Neural cell (in vitro differentiated cells): ENCODE data around the gene RADIL. TPM values are rescaled to one million over a fixed set of nuclear protein-coding genes. Genes with fewer than 3 reads are reported as not detected.

ENCODE experiments used
- H2AFZ ChIP-seq: fragments of 200-600, 300-800 bp; sonication (generic), shearing (Covaris generic); 2 replicates; pipeline ENCODE4 v1.6.0; 2014; ENCODE audit warnings: low read depth, mild to moderate bottlenecking, antibody characterized with exemption, low read length, moderate library complexity
- H3F3A ChIP-seq: fragments of 200-600 bp; shearing (Covaris generic); 2 replicates; pipeline ENCODE4 v1.6.1; 2016; ENCODE audit warnings: mild to moderate bottlenecking, moderate library complexity, mixed read lengths, antibody characterized with exemption, low read length; ENCODE audit not compliant: insufficient read depth, poor library complexity, severe bottlenecking
- H3K27ac ChIP-seq: fragments of 200-600, 300-800 bp; sonication (generic), shearing (Covaris generic); 2 replicates; pipeline ENCODE4 v1.5.1; 2014; ENCODE audit warnings: mild to moderate bottlenecking, low read length, moderate library complexity
- H3K27me3 ChIP-seq: fragments of 300-800, 200-600 bp; sonication (generic), shearing (Covaris generic); 2 replicates; pipeline ENCODE4 v1.6.0; 2014; ENCODE audit warnings: mild to moderate bottlenecking, low read depth, low read length, moderate library complexity; ENCODE audit not compliant: insufficient read depth
- H3K36me3 ChIP-seq: fragments of 300-800, 200-600 bp; sonication (generic), shearing (Covaris generic); 2 replicates; pipeline ENCODE4 v1.5.1; 2014; ENCODE audit warnings: mild to moderate bottlenecking, antibody characterized with exemption, low read length, moderate library complexity; ENCODE audit not compliant: insufficient read depth
- H3K4me2 ChIP-seq: fragments of 300-800, 200-600 bp; sonication (generic), shearing (Covaris generic); 2 replicates; pipeline ENCODE4 v1.6.0; 2014; ENCODE audit warnings: mild to moderate bottlenecking, low read length
- H3K4me3 ChIP-seq: fragments of 300-800, 200-600 bp; sonication (generic), shearing (Covaris generic); 2 replicates; pipeline ENCODE4 v1.5.1; 2014; ENCODE audit warnings: mild to moderate bottlenecking, low read length, moderate library complexity
- H3K79me2 ChIP-seq: fragments of 200-600 bp; shearing (Covaris generic); replicated peaks from 2 replicates; pipeline ENCODE4 v1.6.0; 2014; ENCODE audit warnings: mild to moderate bottlenecking, low read length, moderate library complexity; ENCODE audit not compliant: insufficient read depth
- H3K9ac ChIP-seq: fragments of 300-800, 200-600 bp; sonication (generic), shearing (Covaris generic); 2 replicates; pipeline ENCODE4 v1.6.1; 2016; ENCODE audit warnings: mild to moderate bottlenecking, low read length, mixed read lengths
- H3K9me2 ChIP-seq: fragments of 200-600 bp; shearing (Covaris generic); 2 replicates; pipeline ENCODE4 v1.6.1; 2016; ENCODE audit warnings: mild to moderate bottlenecking, low read length, mixed read lengths; ENCODE audit not compliant: insufficient read depth
- H3K9me3 ChIP-seq: fragments of 200-600, 300-800 bp; sonication (generic), shearing (Covaris generic); 2 replicates; pipeline ENCODE4 v1.6.1; 2016; ENCODE audit warnings: mild to moderate bottlenecking, mixed run types, low read length, moderate library complexity, mixed read lengths
- H4K20me1 ChIP-seq: fragments of 200-600 bp; shearing (Covaris generic); 2 replicates; pipeline ENCODE4 v1.6.1; 2016; ENCODE audit warnings: mild to moderate bottlenecking, mixed run types; ENCODE audit not compliant: insufficient read depth
- CTCF ChIP-seq: fragments of 450-650 bp; IDR thresholded peaks from 2 replicates; pipeline ENCODE4 v1.5.1; 2014; ENCODE audit warnings: antibody characterized with exemption, mild to moderate bottlenecking, moderate library complexity; ENCODE audit not compliant: poor library complexity, severe bottlenecking
- EP300 ChIP-seq: fragments of 450-650 bp; conservative IDR thresholded peaks from 2 replicates; pipeline ENCODE4 v1.6.1; 2014; ENCODE audit warnings: antibody characterized with exemption, mild to moderate bottlenecking, moderate library complexity; ENCODE audit not compliant: poor library complexity, severe bottlenecking
- EZH2 ChIP-seq: fragments of 200-600, 300-800 bp; shearing (Covaris generic), sonication (generic); IDR thresholded peaks from 2 replicates; pipeline ENCODE4 v1.6.1; 2014; ENCODE audit warnings: antibody characterized with exemption, low read length, borderline replicate concordance, mild to moderate bottlenecking; ENCODE audit not compliant: insufficient read depth, poor library complexity, severe bottlenecking
- MXI1 ChIP-seq: fragments of 450-650 bp; conservative IDR thresholded peaks from 2 replicates; pipeline ENCODE4 v1.6.1; 2014; ENCODE audit warnings: antibody characterized with exemption, mild to moderate bottlenecking; ENCODE audit not compliant: poor library complexity, severe bottlenecking
- POLR2AphosphoS5 ChIP-seq: IDR thresholded peaks from 2 replicates; pipeline ENCODE4 v1.6.1; 2012
- RAD21 ChIP-seq: fragments of 450-650 bp; conservative IDR thresholded peaks from 2 replicates; pipeline ENCODE4 v1.6.1; 2014; ENCODE audit warnings: antibody characterized with exemption, mild to moderate bottlenecking, moderate library complexity
- REST ChIP-seq: IDR thresholded peaks from 2 replicates; pipeline ENCODE4 v1.6.1; 2012; ENCODE audit warnings: borderline replicate concordance
- SMC3 ChIP-seq: fragments of 450-650 bp; conservative IDR thresholded peaks from 2 replicates; pipeline ENCODE4 v1.6.1; 2014; ENCODE audit warnings: antibody characterized with exemption, mild to moderate bottlenecking, moderate library complexity; ENCODE audit not compliant: poor library complexity
- TAF1 ChIP-seq: IDR thresholded peaks from 2 replicates; pipeline ENCODE4 v1.6.1; 2012; ENCODE audit warnings: low read depth
- polyA plus RNA-seq: library from polyadenylated mRNA; depleted of rRNA; stranded (reverse); fragments of >200 nt; gene quantifications from 2 replicates; pipeline ENCODE4 v1.2.3, GENCODE V29; 2014

Gene RADIL
- polyA plus RNA-seq, 1 donor from 2014 or later = 4.1 TPM

- no peak for TF ChIP-seq POLR2AphosphoS5
- no peak for TF ChIP-seq RAD21
- no peak for TF ChIP-seq SMC3
- Histone ChIP-seq H3K36me3 (no peaks in the 10 kb centered on the region), H2AFZ (no peak overlapping the region), H3F3A (no peaks in the 10 kb centered on the region), H3K9ac (no peak overlapping the region), H3K4me2 (no peak overlapping the region), H3K79me2 (no peaks in the 10 kb centered on the region), H3K9me2 (no peaks in the 10 kb centered on the region), H4K20me1 (no peaks in the 10 kb centered on the region), H3K4me3 (no peak overlapping the region), H3K27me3 (no peaks in the 10 kb centered on the region), H3K27ac (no peak overlapping the region), H3K9me3 (no peaks in the 10 kb centered on the region)
These were observed 50.3 kb downstream of the RADIL start for GRCh38 chr7:4833176-4833575.

- no peak overlapping the region for H3K4me3 ChIP-seq
- TF ChIP-seq EZH2 (no peak), REST (no peak), CTCF (no peak), RAD21 (no peak), EP300 (no peak), SMC3 (no peak), TAF1 (no peak), MXI1 (no peak), POLR2AphosphoS5 (no peak)
- H3K36me3 ChIP-seq = no peaks in the 10 kb centered on the region
These were observed 50.8 kb downstream of the RADIL start for GRCh38 chr7:4832711-4833110.

More at GRCh38 chr7:4832711-4833110, 50.8 kb downstream of the RADIL start:
- H3K9ac ChIP-seq = no peak overlapping the region
- H3K27ac ChIP-seq = no peak overlapping the region
- no peak overlapping the region for H2AFZ ChIP-seq
- H3K27me3 ChIP-seq = no peaks in the 10 kb centered on the region
- no peaks in the 10 kb centered on the region for H4K20me1 ChIP-seq
- no peaks in the 10 kb centered on the region for H3K9me3 ChIP-seq
- H3F3A ChIP-seq = no peaks in the 10 kb centered on the region
- H3K79me2 ChIP-seq = no peaks in the 10 kb centered on the region
- no peaks in the 10 kb centered on the region for H3K9me2 ChIP-seq
- H3K4me2 ChIP-seq = no peak overlapping the region
